Kidney (tissue), 14 donors: ENCODE measurements around the gene TMEM184A. TPM values are rescaled to one million over a fixed set of nuclear protein-coding genes. Genes with fewer than 3 reads are reported as not detected.

Source experiments
- DNase-seq, 5 donors: peaks; one replicate each; pipeline ENCODE4 v3.0.0-alpha.2; 2013 to 2020
- FAIRE-seq: peaks from 2 replicates; lab custom pipeline; 2012; peaks lifted over from hg19 to GRCh38; lab: Jason Lieb, UNC
- H3K27ac ChIP-seq, 2 donors: one replicate each; pipeline ENCODE4 v1.7.0; 2013; ENCODE audit warnings: low read depth in 2 of 2, low read length in 2 of 2, inconsistent platforms in 1 of 2
- H3K27me3 ChIP-seq: one replicate; pipeline ENCODE4 v1.7.1; 2013; ENCODE audit warnings: low read length, inconsistent platforms; ENCODE audit not compliant: control insufficient read depth, insufficient read depth
- H3K36me3 ChIP-seq, 3 donors: one replicate each; pipeline versions ENCODE4 v1.7.0 to v1.7.1; 2013; ENCODE audit warnings: low read length in 3 of 3, control low read depth in 1 of 3, inconsistent platforms in 1 of 3; ENCODE audit not compliant: insufficient read depth in 3 of 3, control insufficient read depth in 2 of 3
- H3K4me1 ChIP-seq, 3 donors: one replicate each; pipeline versions ENCODE4 v1.7.0 to v1.7.1; 2013; ENCODE audit warnings: low read length in 3 of 3, inconsistent platforms in 1 of 3, low read depth in 1 of 3; ENCODE audit not compliant: control insufficient read depth in 2 of 3, insufficient read depth in 2 of 3
- H3K4me3 ChIP-seq, 3 donors: one replicate each; pipeline versions ENCODE4 v1.7.0 to v1.8.1; 2013; ENCODE audit warnings: low read length in 3 of 3, control low read depth in 1 of 3, inconsistent platforms in 1 of 3
- H3K9ac ChIP-seq, 3 donors: one replicate each; pipeline versions ENCODE4 v1.7.0 to v1.7.1; 2013; ENCODE audit warnings: low read length in 3 of 3, control low read depth in 1 of 3, inconsistent platforms in 1 of 3
- H3K9me3 ChIP-seq, 3 donors: one replicate each; pipeline versions ENCODE4 v1.7.0 to v1.7.1; 2013; ENCODE audit warnings: low read length in 3 of 3, control low read depth in 1 of 3, inconsistent platforms in 1 of 3; ENCODE audit not compliant: control insufficient read depth in 2 of 3, insufficient read depth in 1 of 3
- intact Hi-C: fragments of 100-400 bp; cut with DNase I; formaldehyde crosslinking; loops from one replicate; pipeline ENCODE4 v1.11.1; 2022
- polyA plus RNA-seq: library from polyadenylated mRNA; stranded (reverse); fragments of 350-450 nt; fragmentation: Illumina TruSeq; extraction: RNeasy Lipid Tissue Mini Kit (QIAGEN cat#74804); gene quantifications from one replicate; pipeline ENCODE4 v1.2.3, GENCODE V29; 2014; ENCODE audit warnings: low read depth, low replicate concordance; ENCODE audit not compliant: insufficient read depth
- total RNA-seq: library from RNA; stranded (reverse); fragmentation: NEBNext Ultra II Directional; extraction: Animal tissue kit (Norgen Biotek cat#: 25700); gene quantifications from one replicate; pipeline ENCODE4 v1.2.1, GENCODE V29; 2021
- TF ChIP-seq, protein P1 (sequence below): IDR thresholded peaks from 3 replicates; pipeline ENCODE4 v1.5.1; 2012; ENCODE audit warnings: mild to moderate bottlenecking, moderate library complexity, borderline replicate concordance; ENCODE audit not compliant: insufficient read depth; ENCODE audit errors: extremely low read depth
- donor health status: control.
- donor health status: control.
- donor health status: control.
- donor health status: control.
- donor health status: control.
- donor health status: DM: yes; HTN: yes; CAD: no.
- donor health status: Normal renal cell carcinoma (clear cell type).

Gene TMEM184A
- total and polyA plus RNA-seq, 2 donors from 2014 or later, result 6.8 to 11.0 TPM

- Histone ChIP-seq H3K4me3 (no peak overlapping the region), H3K4me1 (peaks cover 0 to 2% (median 0%) of the 10 kb centered on the region in 3 donors), H3K27ac (no peak overlapping the region), H3K36me3 (no peaks in the 10 kb centered on the region), H3K27me3 (peaks cover 5% of the 10 kb centered on the region), H3K9ac (no peak overlapping the region), H3K9me3 (peaks cover 0 to 6% (median 0%) of the 10 kb centered on the region in 3 donors)
- FAIRE-seq (no peak), DNase-seq (peak in 2 of 5 donors; percentile 33 to 45)
- intact Hi-C loops, result loop anchor here (10.0 kb wide), 1 partner anchor 618 kb away; no protein-coding TSS in a partner anchor
- TF ChIP-seq, protein P1, sequence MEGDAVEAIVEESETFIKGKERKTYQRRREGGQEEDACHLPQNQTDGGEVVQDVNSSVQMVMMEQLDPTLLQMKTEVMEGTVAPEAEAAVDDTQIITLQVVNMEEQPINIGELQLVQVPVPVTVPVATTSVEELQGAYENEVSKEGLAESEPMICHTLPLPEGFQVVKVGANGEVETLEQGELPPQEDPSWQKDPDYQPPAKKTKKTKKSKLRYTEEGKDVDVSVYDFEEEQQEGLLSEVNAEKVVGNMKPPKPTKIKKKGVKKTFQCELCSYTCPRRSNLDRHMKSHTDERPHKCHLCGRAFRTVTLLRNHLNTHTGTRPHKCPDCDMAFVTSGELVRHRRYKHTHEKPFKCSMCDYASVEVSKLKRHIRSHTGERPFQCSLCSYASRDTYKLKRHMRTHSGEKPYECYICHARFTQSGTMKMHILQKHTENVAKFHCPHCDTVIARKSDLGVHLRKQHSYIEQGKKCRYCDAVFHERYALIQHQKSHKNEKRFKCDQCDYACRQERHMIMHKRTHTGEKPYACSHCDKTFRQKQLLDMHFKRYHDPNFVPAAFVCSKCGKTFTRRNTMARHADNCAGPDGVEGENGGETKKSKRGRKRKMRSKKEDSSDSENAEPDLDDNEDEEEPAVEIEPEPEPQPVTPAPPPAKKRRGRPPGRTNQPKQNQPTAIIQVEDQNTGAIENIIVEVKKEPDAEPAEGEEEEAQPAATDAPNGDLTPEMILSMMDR, result no peak
Observed at GRCh38 chr7:1586827-1587705, 31.1 kb upstream of the TMEM184A start.

GRCh38 chr7:1586126-1586826, 30.3 kb upstream of the TMEM184A start:
- TF ChIP-seq, protein P1, result no peak
- intact Hi-C loops, result loop anchor here (10.0 kb wide), 1 partner anchor 619 kb away; no protein-coding TSS in a partner anchor
- Histone ChIP-seq H3K27ac (no peak overlapping the region), H3K4me3 (no peak overlapping the region), H3K9ac (no peak overlapping the region), H3K36me3 (no peaks in the 10 kb centered on the region), H3K27me3 (no peaks in the 10 kb centered on the region), H3K4me1 (peaks cover 0 to 2% (median 0%) of the 10 kb centered on the region in 3 donors), H3K9me3 (peaks cover 0 to 6% (median 0%) of the 10 kb centered on the region in 3 donors)
- DNase-seq (peak in 1 of 5 donors; percentile 72), FAIRE-seq (no peak)

GRCh38 chr7:1585142-1585981, 29.4 kb upstream of the TMEM184A start:
- Histone ChIP-seq H3K27ac (no peak overlapping the region), H3K9ac (no peak overlapping the region), H3K9me3 (peaks cover 0 to 6% (median 0%) of the 10 kb centered on the region in 3 donors), H3K4me3 (no peak overlapping the region), H3K4me1 (peaks cover 0 to 2% (median 0%) of the 10 kb centered on the region in 3 donors), H3K27me3 (no peaks in the 10 kb centered on the region), H3K36me3 (no peaks in the 10 kb centered on the region)
- FAIRE-seq (no peak), DNase-seq (no peak)
- intact Hi-C loops, result loop anchor here (10.0 kb wide), 1 partner anchor 619 kb away; no protein-coding TSS in a partner anchor
- TF ChIP-seq, protein P1, result no peak
